Measurements from ENCODE around the gene DEXI.

- TF ChIP-seq POLR2A (IDR thresholded peaks at IDR 0.05) (no peak), CTCF (IDR thresholded peaks at IDR 0.05) (no peak)
Measured at GRCh38 chr16:10941127-10941933, 938 bp downstream of the DEXI start.
